Panc1 (cell line): ENCODE results near the gene ENPEP. TPM values are rescaled to one million over a fixed set of nuclear protein-coding genes. Genes with fewer than 3 reads are reported as not detected.

Experiments used
- ATAC-seq: fragments of 200-7000 bp; cut with Tn5 transposase; 2 replicates; pipeline ENCODE4 v1.9.1; 2020; ENCODE audit warnings: mild to moderate bottlenecking, moderate library complexity
- BruUV-seq: library from RNA; stranded (reverse); fragments of 400-500 nt; replicated peaks from 2 replicates; lab custom pipeline; 2021; lab: Mats Ljungman, UMichigan
- CTCF ChIA-PET: fragments of 300-600 bp; sonication (Branson Sonifier 250); formaldehyde crosslinking; loops from one replicate; lab custom pipeline; 2022; ENCODE audit warnings: antibody characterized with exemption; lab: Charles Lee
- POLR2A ChIA-PET: fragments of 300-600 bp; sonication (Branson Sonifier 250); formaldehyde crosslinking; loops from one replicate; lab custom pipeline; 2022; ENCODE audit warnings: antibody characterized with exemption; lab: Charles Lee
- DNase-seq: peaks from one replicate; pipeline ENCODE4 v3.0.0-alpha.2; 2010; ENCODE audit warnings: low read depth, low spot score
- H3K27ac ChIP-seq: 2 replicates; pipeline ENCODE4 v1.5.1; 2011; ENCODE audit warnings: mild to moderate bottlenecking, low read length, inconsistent platforms
- H3K27me3 ChIP-seq: fragments of 200-500 bp; sonication (Bioruptor generic); 2 replicates; pipeline ENCODE4 v1.6.0; 2014; ENCODE audit warnings: low read length, inconsistent platforms; ENCODE audit not compliant: control insufficient read depth, insufficient read depth
- H3K36me3 ChIP-seq: fragments of 200-500 bp; sonication (Bioruptor generic); 2 replicates; pipeline ENCODE4 v1.5.1; 2014; ENCODE audit warnings: inconsistent platforms, mild to moderate bottlenecking, low read length, moderate library complexity; ENCODE audit not compliant: control insufficient read depth, insufficient read depth
- H3K4me1 ChIP-seq: 2 replicates; pipeline ENCODE4 v1.5.1; 2011; ENCODE audit warnings: inconsistent platforms, mild to moderate bottlenecking, low read length, moderate library complexity; ENCODE audit not compliant: control insufficient read depth, insufficient read depth
- H3K4me3 ChIP-seq, 2 experiments: 2 replicates each; pipeline ENCODE4 v1.5.1; 2011 to 2012; ENCODE audit warnings: low read depth in 2 of 2, low read length in 2 of 2, mild to moderate bottlenecking in 2 of 2, inconsistent platforms in 1 of 2, moderate library complexity in 1 of 2
- H3K9me3 ChIP-seq: fragments of 200-500 bp; sonication (Bioruptor generic); 2 replicates; pipeline ENCODE4 v1.5.1; 2014; ENCODE audit warnings: low read depth, mild to moderate bottlenecking, inconsistent platforms, low read length, moderate library complexity; ENCODE audit not compliant: control insufficient read depth, insufficient read depth
- CTCF ChIP-seq: fragments of 450-650 bp; IDR thresholded peaks from 2 replicates; pipeline ENCODE4 v1.5.1; 2017; ENCODE audit warnings: mild to moderate bottlenecking
- POLR2AphosphoS5 ChIP-seq: IDR thresholded peaks from 2 replicates; pipeline ENCODE4 v1.6.1; 2012; ENCODE audit warnings: mild to moderate bottlenecking, low read depth, low read length, moderate library complexity
- SIN3A ChIP-seq: IDR thresholded peaks from 2 replicates; pipeline ENCODE4 v1.6.1; 2012; ENCODE audit warnings: low read depth, mild to moderate bottlenecking, low read length, moderate library complexity, borderline replicate concordance; ENCODE audit not compliant: insufficient read depth
- TCF7L2 ChIP-seq: IDR thresholded peaks from 2 replicates; pipeline ENCODE4 v1.6.1; 2011; ENCODE audit warnings: mild to moderate bottlenecking, low read depth, low read length, inconsistent platforms
- in situ Hi-C: cut with HindIII; loops from 2 replicates; pipeline ENCODE4 v1.10.0; 2016; ENCODE audit warnings: low sequenced_read_pairs, low pct_unique_long_range_greater_than_20kb
- intact Hi-C: fragments of 100-400 bp; cut with micrococcal nuclease; formaldehyde crosslinking; loops from one replicate; pipeline ENCODE4 v1.10.0; 2022; ENCODE audit not compliant: unreplicated experiment
- total RNA-seq: library from RNA; stranded (reverse); gene quantifications from one replicate; pipeline ENCODE4 v1.2.1, GENCODE V29; 2021; ENCODE audit not compliant: unreplicated experiment
- TF ChIP-seq, protein P1 (sequence below), 2 experiments: IDR thresholded peaks; 2 replicates each; pipeline ENCODE4 v1.6.1; 2011 to 2012; ENCODE audit warnings: low read depth in 2 of 2, control low read depth in 1 of 2, low read length in 1 of 2, mild to moderate bottlenecking in 1 of 2, moderate library complexity in 1 of 2; ENCODE audit not compliant: insufficient read depth in 1 of 2

ENPEP gene
- total RNA-seq, 1 experiment from 2014 or later: not detected

- Histone ChIP-seq H3K27me3 (no peaks in the 10 kb centered on the region), H3K9me3 (no peaks in the 10 kb centered on the region), H3K4me3 (peak overlapping the region; percentile 35 to 37), H3K36me3 (no peaks in the 10 kb centered on the region), H3K27ac (no peak overlapping the region), H3K4me1 (no peaks in the 10 kb centered on the region)
- ATAC-seq: peak; percentile 92
- CTCF ChIA-PET: interaction anchor here (0.6 kb wide), 1 partner anchor 425 kb away, joined by 3 read pairs; no protein-coding TSS in a partner anchor
- no peak for TF ChIP-seq SIN3A
- TF ChIP-seq CTCF: peak; percentile 76
- TF ChIP-seq TCF7L2: no peak
- TF ChIP-seq POLR2AphosphoS5: no peak
- TF ChIP-seq, protein P1, sequence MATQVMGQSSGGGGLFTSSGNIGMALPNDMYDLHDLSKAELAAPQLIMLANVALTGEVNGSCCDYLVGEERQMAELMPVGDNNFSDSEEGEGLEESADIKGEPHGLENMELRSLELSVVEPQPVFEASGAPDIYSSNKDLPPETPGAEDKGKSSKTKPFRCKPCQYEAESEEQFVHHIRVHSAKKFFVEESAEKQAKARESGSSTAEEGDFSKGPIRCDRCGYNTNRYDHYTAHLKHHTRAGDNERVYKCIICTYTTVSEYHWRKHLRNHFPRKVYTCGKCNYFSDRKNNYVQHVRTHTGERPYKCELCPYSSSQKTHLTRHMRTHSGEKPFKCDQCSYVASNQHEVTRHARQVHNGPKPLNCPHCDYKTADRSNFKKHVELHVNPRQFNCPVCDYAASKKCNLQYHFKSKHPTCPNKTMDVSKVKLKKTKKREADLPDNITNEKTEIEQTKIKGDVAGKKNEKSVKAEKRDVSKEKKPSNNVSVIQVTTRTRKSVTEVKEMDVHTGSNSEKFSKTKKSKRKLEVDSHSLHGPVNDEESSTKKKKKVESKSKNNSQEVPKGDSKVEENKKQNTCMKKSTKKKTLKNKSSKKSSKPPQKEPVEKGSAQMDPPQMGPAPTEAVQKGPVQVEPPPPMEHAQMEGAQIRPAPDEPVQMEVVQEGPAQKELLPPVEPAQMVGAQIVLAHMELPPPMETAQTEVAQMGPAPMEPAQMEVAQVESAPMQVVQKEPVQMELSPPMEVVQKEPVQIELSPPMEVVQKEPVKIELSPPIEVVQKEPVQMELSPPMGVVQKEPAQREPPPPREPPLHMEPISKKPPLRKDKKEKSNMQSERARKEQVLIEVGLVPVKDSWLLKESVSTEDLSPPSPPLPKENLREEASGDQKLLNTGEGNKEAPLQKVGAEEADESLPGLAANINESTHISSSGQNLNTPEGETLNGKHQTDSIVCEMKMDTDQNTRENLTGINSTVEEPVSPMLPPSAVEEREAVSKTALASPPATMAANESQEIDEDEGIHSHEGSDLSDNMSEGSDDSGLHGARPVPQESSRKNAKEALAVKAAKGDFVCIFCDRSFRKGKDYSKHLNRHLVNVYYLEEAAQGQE (IDR thresholded peaks at IDR 0.05; ENCODE audit: insufficient read depth in 1 of 2, low read depth in 2 of 2, low read length in 1 of 2): no peak
- POLR2A ChIA-PET: no interaction called here
- DNase-seq: peak; percentile 28
- no TSS peak for BruUV-seq
- in situ Hi-C loops (no loop called here), intact Hi-C loops (loop anchor here (10.0 kb wide), 1 partner anchor 172 kb away; no protein-coding TSS in a partner anchor)
These were observed 40.4 kb downstream of the ENPEP start for GRCh38 chr4:110516106-110516922.

DNA sequence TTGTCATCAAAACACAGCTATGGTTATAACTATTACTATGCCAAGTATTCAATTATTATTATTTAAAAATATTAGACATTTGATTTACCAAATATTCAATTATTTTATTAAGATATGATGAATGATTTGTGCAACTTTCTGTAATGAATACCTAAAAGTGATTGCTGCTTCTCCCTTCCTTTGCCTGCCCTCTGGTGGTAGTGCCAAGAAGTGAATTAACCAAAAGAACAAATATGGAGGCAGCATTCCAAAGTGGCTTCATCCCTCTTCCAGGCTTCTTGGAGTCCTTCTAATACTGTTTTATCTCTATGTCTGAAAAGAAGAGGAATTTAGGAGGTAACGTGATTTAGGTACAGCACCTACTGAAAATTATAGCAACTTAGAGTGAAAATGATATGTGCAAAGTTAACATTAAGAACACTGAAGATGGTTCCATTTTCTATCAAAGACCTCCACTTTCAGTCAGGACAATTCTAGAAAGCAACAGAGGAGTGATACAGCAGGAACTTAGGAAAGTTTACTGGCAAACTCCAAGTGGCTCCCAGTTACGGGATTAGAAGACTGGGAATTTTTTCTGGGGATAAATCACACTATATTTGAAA is 43.0 kb downstream of the ENPEP start:
- H3K36me3 ChIP-seq: no peaks in the 10 kb centered on the region
- DNase-seq (no peak), ATAC-seq (no peak)
- in situ Hi-C loops (no loop called here), intact Hi-C loops (loop anchor here (10.0 kb wide), 1 partner anchor 174 kb away; no protein-coding TSS in a partner anchor)
- no TSS peak for BruUV-seq
- ChIA-PET CTCF (no interaction called here), POLR2A (no interaction called here)
- no peak overlapping the region for H3K27ac ChIP-seq
- no peaks in the 10 kb centered on the region for H3K9me3 ChIP-seq
- H3K4me1 ChIP-seq: no peaks in the 10 kb centered on the region
- no peak overlapping the region for H3K4me3 ChIP-seq
- peak; percentile 58; the same call in 1 of the 2 replicates for TF ChIP-seq CTCF
- no peak for TF ChIP-seq SIN3A
- no peaks in the 10 kb centered on the region for H3K27me3 ChIP-seq
